K562 (cell line): ENCODE results near the gene EML2. TPM values are rescaled to one million over a fixed set of nuclear protein-coding genes. Genes with fewer than 3 reads are reported as not detected.

ENCODE experiments used
- BDP1 ChIP-seq: IDR thresholded peaks from 3 replicates; pipeline ENCODE4 v1.6.1; 2011; ENCODE audit not compliant: insufficient read length, insufficient read depth
- CC2D1A ChIP-seq: fragments of 450-650 bp; IDR thresholded peaks from 2 replicates; pipeline ENCODE4 v1.6.1; 2017; ENCODE audit warnings: mild to moderate bottlenecking
- GABPA ChIP-seq: fragments of 200-800 bp; sonication (Bioruptor generic); conservative IDR thresholded peaks from 2 replicates; pipeline ENCODE4 v1.6.1; 2016; ENCODE audit warnings: low read depth, missing genetic modification characterization, missing compliant biosample characterization
- MTA1 ChIP-seq: fragments of 450-650 bp; IDR thresholded peaks from 2 replicates; pipeline ENCODE4 v1.6.1; 2017; ENCODE audit warnings: borderline replicate concordance
- MTF1 ChIP-seq: fragments of 250-450 bp; sonication (Bioruptor Pico); IDR thresholded peaks from 2 replicates; pipeline ENCODE4 v1.9.0; 2021; ENCODE audit warnings: moderate library complexity, mild to moderate bottlenecking, inconsistent platforms, borderline replicate concordance
- RBM25 ChIP-seq: fragments of 200-400 bp; formaldehyde crosslinking; IDR thresholded peaks from 2 replicates; pipeline ENCODE4 v1.6.1; 2018; ENCODE audit warnings: low read length, low read depth, moderate library complexity; ENCODE audit not compliant: severe bottlenecking
- SMARCA4 ChIP-seq: fragments of 450-650 bp; IDR thresholded peaks from 2 replicates; pipeline ENCODE4 v1.6.1; 2016
- ZBTB11 ChIP-seq, 3 experiments: fragments of 200-800 bp in 1 of 3; fragments of 250-450 bp in 1 of 3; fragments of 450-650 bp in 1 of 3; sonication (Bioruptor Pico) in 1 of 3; sonication (Bioruptor generic) in 1 of 3; formaldehyde crosslinking in 1 of 3; IDR thresholded peaks; 2 replicates each; pipeline versions ENCODE4 v1.6.1 to v1.8.0; 2016 to 2022; ENCODE audit warnings: mild to moderate bottlenecking in 2 of 3, missing genetic modification characterization in 2 of 3, missing compliant biosample characterization in 1 of 3, moderate library complexity in 1 of 3
- ZKSCAN3 ChIP-seq: fragments of 250-450 bp; sonication (Bioruptor Pico); IDR thresholded peaks from 2 replicates; pipeline ENCODE4 v1.4.0; 2020
- ZNF764 ChIP-seq: fragments of 250-450 bp; sonication (Bioruptor Pico); IDR thresholded peaks from 2 replicates; pipeline ENCODE4 v1.4.0; 2020; ENCODE audit warnings: low read depth, mild to moderate bottlenecking, moderate library complexity
- ZNF785 ChIP-seq: fragments of 250-450 bp; sonication (Bioruptor Pico); IDR thresholded peaks from 2 replicates; pipeline ENCODE4 v1.4.0; 2020; ENCODE audit warnings: mild to moderate bottlenecking
- polyA plus RNA-seq, 8 experiments: library from polyadenylated mRNA; depleted of rRNA in 4 of 8; stranded (reverse) in 5 of 8; unstranded in 3 of 8; fragments of >200 nt; fragmentation: Nextera tagmentation in 2 of 8; fragmentation: Illumina TruSeq in 1 of 8; extraction: Ambion mirVana in 2 of 8; extraction: Trizol in 1 of 8; gene quantifications; 2 replicates each; pipeline versions ENCODE4 v1.2.1 to v1.2.3, GENCODE V29; 2011 to 2014; ENCODE audit warnings: inconsistent platforms in 1 of 8, missing spikeins in 1 of 8
- total RNA-seq, 7 experiments: library from RNA; depleted of rRNA in 6 of 7; stranded (reverse); fragments of >200 nt in 6 of 7; fragmentation: Illumina TruSeq in 2 of 7; extraction: Trizol in 2 of 7; gene quantifications; 2 replicates each; pipeline versions ENCODE4 v1.2.1 to v1.2.3, GENCODE V29; 2011 to 2021; ENCODE audit warnings: low replicate concordance in 1 of 7
- TF ChIP-seq, protein P1 (sequence below): sonication (generic); formaldehyde crosslinking; IDR thresholded peaks from 2 replicates; pipeline ENCODE4 v1.8.0; 2022; ENCODE audit warnings: mild to moderate bottlenecking, missing genetic modification reagents
- TF ChIP-seq, protein P2 (sequence below): sonication (generic); formaldehyde crosslinking; IDR thresholded peaks from 2 replicates; pipeline ENCODE4 v1.8.1; 2023; ENCODE audit warnings: mild to moderate bottlenecking, missing genetic modification reagents

Gene EML2
- total and polyA plus RNA-seq, 9 of the 15 experiments (the other 6 are each of a cell fraction or from before 2014, with no cell fraction given) = 2.6 to 69.6 (median 24.8) TPM

DNA sequence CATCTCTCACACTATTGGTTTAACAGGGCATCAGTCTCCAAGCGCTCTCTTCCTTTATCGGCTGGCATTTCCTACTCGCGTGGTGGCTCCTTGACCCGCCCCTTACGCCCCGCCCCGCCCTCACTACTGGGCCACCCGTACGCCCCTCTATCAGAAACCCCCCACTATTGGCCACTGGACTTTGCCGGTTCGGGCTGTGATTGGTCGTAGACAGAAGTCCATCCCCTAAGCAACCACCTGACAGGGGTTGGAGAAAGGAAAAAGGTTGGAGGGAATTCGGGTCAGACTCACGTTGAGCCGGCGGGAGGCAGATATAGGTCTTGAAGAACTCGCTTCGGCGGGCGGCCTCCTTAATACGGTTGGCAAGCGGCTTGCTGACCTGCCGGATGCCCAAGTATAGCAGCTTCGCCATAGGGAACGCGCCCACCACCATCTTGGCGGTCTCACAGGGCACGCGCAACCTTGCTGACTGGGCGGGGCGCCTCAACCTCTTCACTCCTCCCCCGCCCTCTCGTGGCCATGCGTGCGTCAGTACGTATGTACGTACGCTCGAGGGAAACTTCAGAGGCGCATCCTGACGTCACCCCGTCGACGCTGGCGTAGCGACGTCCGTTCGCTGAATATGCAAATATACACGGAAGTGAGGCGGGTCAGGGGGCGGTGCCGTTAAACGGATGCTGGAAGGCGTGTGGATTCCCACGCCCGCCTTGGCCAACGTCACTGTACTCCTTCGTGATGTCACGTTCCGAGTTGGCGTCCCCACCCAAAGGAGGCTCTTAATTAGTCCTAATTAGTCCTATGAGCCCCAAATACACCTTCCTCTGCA lies 54.7 kb downstream of the EML2 start, which contains the start of gene OPA3 (continued):
- no peak for TF ChIP-seq ZBTB11 (CRISPR knock-in tag; IDR thresholded peaks at IDR 0.05)
- no peak for TF ChIP-seq SMARCA4
- TF ChIP-seq MTA1 = peak; percentile 56
- TF ChIP-seq RBM25 = peak; percentile 92
- TF ChIP-seq GABPA (tag) = peak; percentile 84
- TF ChIP-seq CC2D1A = no peak
- TF ChIP-seq, protein P1, sequence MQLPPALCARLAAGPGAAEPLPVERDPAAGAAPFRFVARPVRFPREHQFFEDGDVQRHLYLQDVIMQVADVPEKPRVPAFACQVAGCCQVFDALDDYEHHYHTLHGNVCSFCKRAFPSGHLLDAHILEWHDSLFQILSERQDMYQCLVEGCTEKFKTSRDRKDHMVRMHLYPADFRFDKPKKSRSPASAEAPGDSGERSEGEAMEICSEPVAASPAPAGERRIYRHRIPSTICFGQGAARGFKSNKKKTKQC (CRISPR knock-in tag) = no peak; the same call in 1 of the 2 replicates
- TF ChIP-seq MTF1 = no peak
- TF ChIP-seq BDP1 = no peak
- TF ChIP-seq ZNF764 (CRISPR knock-in tag) = no peak
- TF ChIP-seq, protein P2, sequence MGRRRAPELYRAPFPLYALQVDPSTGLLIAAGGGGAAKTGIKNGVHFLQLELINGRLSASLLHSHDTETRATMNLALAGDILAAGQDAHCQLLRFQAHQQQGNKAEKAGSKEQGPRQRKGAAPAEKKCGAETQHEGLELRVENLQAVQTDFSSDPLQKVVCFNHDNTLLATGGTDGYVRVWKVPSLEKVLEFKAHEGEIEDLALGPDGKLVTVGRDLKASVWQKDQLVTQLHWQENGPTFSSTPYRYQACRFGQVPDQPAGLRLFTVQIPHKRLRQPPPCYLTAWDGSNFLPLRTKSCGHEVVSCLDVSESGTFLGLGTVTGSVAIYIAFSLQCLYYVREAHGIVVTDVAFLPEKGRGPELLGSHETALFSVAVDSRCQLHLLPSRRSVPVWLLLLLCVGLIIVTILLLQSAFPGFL (CRISPR knock-in tag) = no peak
- TF ChIP-seq ZKSCAN3 (CRISPR knock-in tag) = no peak
- no peak for TF ChIP-seq ZNF785 (CRISPR knock-in tag)
